Measurements from ENCODE around the gene JAKMIP2. TPM values are rescaled to one million over a fixed set of nuclear protein-coding genes. Genes with fewer than 3 reads are reported as not detected.

JAKMIP2 gene
- polyA plus RNA-seq, 1 donor from 2014 or later = 46.3 TPM

DNA sequence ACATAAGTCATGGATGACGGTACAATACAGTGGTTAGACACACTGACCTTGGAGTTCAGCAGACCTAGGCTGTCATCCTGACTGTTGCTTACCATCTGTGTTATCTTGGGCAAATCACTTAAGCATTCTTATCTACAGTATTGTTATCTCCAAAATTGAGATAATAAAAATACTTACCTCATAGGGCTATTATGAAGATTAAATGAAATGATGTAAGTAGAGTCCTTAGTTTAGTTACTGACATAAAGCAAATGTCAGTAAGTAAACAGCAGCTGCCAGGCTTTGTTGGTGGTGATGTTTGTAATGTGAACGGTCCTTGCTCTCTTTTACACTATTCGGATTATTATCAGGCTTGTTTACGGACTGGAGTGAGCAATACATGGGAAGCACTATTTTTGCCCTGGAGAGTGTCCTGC is 165.3 kb downstream of the JAKMIP2 start:
- H3K27me3 ChIP-seq (ENCODE audit: insufficient read depth, low read depth, low read length) = no peaks in the 10 kb centered on the region
- no peak overlapping the region for H3K27ac ChIP-seq (ENCODE audit: low read length)
- H3K9ac ChIP-seq (ENCODE audit: low read length) = no peak overlapping the region
- no peaks in the 10 kb centered on the region for H3K9me2 ChIP-seq (ENCODE audit: insufficient read depth, low read length)
- no peaks in the 10 kb centered on the region for H3K79me2 ChIP-seq (replicated peaks; ENCODE audit: insufficient read depth, low read length)
- H3F3A ChIP-seq (ENCODE audit: insufficient read depth, low read length, poor library complexity, severe bottlenecking) = no peaks in the 10 kb centered on the region
- H4K20me1 ChIP-seq (ENCODE audit: insufficient read depth) = no peaks in the 10 kb centered on the region
- no peak overlapping the region for H3K4me2 ChIP-seq (ENCODE audit: low read length)
- TF ChIP-seq SMC3 (conservative IDR thresholded peaks at IDR 0.05; ENCODE audit: poor library complexity) = no peak
- no peak for TF ChIP-seq RAD21 (conservative IDR thresholded peaks at IDR 0.05)
- no peak for TF ChIP-seq MXI1 (conservative IDR thresholded peaks at IDR 0.05; ENCODE audit: poor library complexity, severe bottlenecking)
- TF ChIP-seq, protein P1, sequence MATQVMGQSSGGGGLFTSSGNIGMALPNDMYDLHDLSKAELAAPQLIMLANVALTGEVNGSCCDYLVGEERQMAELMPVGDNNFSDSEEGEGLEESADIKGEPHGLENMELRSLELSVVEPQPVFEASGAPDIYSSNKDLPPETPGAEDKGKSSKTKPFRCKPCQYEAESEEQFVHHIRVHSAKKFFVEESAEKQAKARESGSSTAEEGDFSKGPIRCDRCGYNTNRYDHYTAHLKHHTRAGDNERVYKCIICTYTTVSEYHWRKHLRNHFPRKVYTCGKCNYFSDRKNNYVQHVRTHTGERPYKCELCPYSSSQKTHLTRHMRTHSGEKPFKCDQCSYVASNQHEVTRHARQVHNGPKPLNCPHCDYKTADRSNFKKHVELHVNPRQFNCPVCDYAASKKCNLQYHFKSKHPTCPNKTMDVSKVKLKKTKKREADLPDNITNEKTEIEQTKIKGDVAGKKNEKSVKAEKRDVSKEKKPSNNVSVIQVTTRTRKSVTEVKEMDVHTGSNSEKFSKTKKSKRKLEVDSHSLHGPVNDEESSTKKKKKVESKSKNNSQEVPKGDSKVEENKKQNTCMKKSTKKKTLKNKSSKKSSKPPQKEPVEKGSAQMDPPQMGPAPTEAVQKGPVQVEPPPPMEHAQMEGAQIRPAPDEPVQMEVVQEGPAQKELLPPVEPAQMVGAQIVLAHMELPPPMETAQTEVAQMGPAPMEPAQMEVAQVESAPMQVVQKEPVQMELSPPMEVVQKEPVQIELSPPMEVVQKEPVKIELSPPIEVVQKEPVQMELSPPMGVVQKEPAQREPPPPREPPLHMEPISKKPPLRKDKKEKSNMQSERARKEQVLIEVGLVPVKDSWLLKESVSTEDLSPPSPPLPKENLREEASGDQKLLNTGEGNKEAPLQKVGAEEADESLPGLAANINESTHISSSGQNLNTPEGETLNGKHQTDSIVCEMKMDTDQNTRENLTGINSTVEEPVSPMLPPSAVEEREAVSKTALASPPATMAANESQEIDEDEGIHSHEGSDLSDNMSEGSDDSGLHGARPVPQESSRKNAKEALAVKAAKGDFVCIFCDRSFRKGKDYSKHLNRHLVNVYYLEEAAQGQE (IDR thresholded peaks at IDR 0.05; ENCODE audit: borderline replicate concordance) = no peak
- no peak for TF ChIP-seq EZH2 (IDR thresholded peaks at IDR 0.05; ENCODE audit: borderline replicate concordance, insufficient read depth, low read length, poor library complexity, severe bottlenecking)
- no peak for TF ChIP-seq EP300 (conservative IDR thresholded peaks at IDR 0.05; ENCODE audit: poor library complexity, severe bottlenecking)
- TF ChIP-seq, protein P2, sequence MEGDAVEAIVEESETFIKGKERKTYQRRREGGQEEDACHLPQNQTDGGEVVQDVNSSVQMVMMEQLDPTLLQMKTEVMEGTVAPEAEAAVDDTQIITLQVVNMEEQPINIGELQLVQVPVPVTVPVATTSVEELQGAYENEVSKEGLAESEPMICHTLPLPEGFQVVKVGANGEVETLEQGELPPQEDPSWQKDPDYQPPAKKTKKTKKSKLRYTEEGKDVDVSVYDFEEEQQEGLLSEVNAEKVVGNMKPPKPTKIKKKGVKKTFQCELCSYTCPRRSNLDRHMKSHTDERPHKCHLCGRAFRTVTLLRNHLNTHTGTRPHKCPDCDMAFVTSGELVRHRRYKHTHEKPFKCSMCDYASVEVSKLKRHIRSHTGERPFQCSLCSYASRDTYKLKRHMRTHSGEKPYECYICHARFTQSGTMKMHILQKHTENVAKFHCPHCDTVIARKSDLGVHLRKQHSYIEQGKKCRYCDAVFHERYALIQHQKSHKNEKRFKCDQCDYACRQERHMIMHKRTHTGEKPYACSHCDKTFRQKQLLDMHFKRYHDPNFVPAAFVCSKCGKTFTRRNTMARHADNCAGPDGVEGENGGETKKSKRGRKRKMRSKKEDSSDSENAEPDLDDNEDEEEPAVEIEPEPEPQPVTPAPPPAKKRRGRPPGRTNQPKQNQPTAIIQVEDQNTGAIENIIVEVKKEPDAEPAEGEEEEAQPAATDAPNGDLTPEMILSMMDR (IDR thresholded peaks at IDR 0.05; ENCODE audit: poor library complexity, severe bottlenecking) = no peak
- TF ChIP-seq POLR2AphosphoS5 (IDR thresholded peaks at IDR 0.05) = no peak
- TF ChIP-seq TAF1 (IDR thresholded peaks at IDR 0.05; ENCODE audit: low read depth) = no peak
- H3K9me3 ChIP-seq (ENCODE audit: low read length) = no peaks in the 10 kb centered on the region
- peaks cover 13% of the 10 kb centered on the region for H3K36me3 ChIP-seq (ENCODE audit: insufficient read depth, low read length)
- no peak overlapping the region for H3K4me3 ChIP-seq (ENCODE audit: low read length)
- H2AFZ ChIP-seq (ENCODE audit: low read depth, low read length) = no peak overlapping the region

DNA sequence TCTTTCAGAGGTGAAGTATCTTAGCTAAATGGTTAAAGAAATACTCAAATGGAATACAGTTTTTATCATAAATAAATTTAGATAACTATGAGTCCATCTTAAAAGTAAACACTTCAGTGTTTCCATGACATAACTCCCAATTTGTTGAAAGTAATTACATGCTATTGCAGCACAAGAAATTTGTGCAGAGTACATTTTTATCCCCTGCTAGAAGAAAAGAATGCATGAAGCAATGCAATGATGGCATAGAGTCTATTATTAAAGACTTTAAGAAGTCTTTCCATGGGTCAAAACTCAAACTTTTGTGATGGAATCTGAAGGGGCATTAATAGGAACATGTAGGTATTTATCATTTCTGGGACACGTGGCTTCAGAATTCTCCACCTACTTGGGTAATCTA is 166.1 kb downstream of the JAKMIP2 start:
- no peaks in the 10 kb centered on the region for H3K79me2 ChIP-seq (replicated peaks; ENCODE audit: insufficient read depth, low read length)

More for the DNA sequence above, 166.1 kb downstream of the JAKMIP2 start:
- Histone ChIP-seq H3K9me3 (ENCODE audit: low read length) (no peaks in the 10 kb centered on the region), H3K36me3 (ENCODE audit: insufficient read depth, low read length) (peaks cover 13% of the 10 kb centered on the region), H4K20me1 (ENCODE audit: insufficient read depth) (no peaks in the 10 kb centered on the region), H3F3A (ENCODE audit: insufficient read depth, low read length, poor library complexity, severe bottlenecking) (no peaks in the 10 kb centered on the region), H2AFZ (ENCODE audit: low read depth, low read length) (no peak overlapping the region), H3K4me3 (ENCODE audit: low read length) (no peak overlapping the region), H3K27ac (ENCODE audit: low read length) (no peak overlapping the region), H3K27me3 (ENCODE audit: insufficient read depth, low read depth, low read length) (no peaks in the 10 kb centered on the region), H3K4me2 (ENCODE audit: low read length) (no peak overlapping the region), H3K9ac (ENCODE audit: low read length) (no peak overlapping the region), H3K9me2 (ENCODE audit: insufficient read depth, low read length) (no peaks in the 10 kb centered on the region)
- TF ChIP-seq POLR2AphosphoS5 (IDR thresholded peaks at IDR 0.05) (no peak), MXI1 (conservative IDR thresholded peaks at IDR 0.05; ENCODE audit: poor library complexity, severe bottlenecking) (no peak), TAF1 (IDR thresholded peaks at IDR 0.05; ENCODE audit: low read depth) (no peak), EZH2 (IDR thresholded peaks at IDR 0.05; ENCODE audit: borderline replicate concordance, insufficient read depth, low read length, poor library complexity, severe bottlenecking) (no peak), SMC3 (conservative IDR thresholded peaks at IDR 0.05; ENCODE audit: poor library complexity) (no peak), RAD21 (conservative IDR thresholded peaks at IDR 0.05) (no peak), EP300 (conservative IDR thresholded peaks at IDR 0.05; ENCODE audit: poor library complexity, severe bottlenecking) (no peak)
- TF ChIP-seq, protein P2 (IDR thresholded peaks at IDR 0.05; ENCODE audit: poor library complexity, severe bottlenecking) = no peak
- TF ChIP-seq, protein P1 (IDR thresholded peaks at IDR 0.05; ENCODE audit: borderline replicate concordance) = no peak
